Immature natural killer cell (primary cell): ENCODE data around the gene PLAAT1. TPM values are rescaled to one million over a fixed set of nuclear protein-coding genes. Genes with fewer than 3 reads are reported as not detected.

Experiments
- DNase-seq, 3 donors: peaks; one replicate each; pipeline ENCODE4 v3.0.0; 2022; ENCODE audit warnings: mixed read lengths in 1 of 3
- H3K27ac Mint-ChIP-seq, 6 donors: one replicate each; pipeline ENCODE4 v1.8.0; 2020; ENCODE audit warnings: mixed read lengths in 6 of 6, mild to moderate bottlenecking in 5 of 6, inconsistent platforms in 4 of 6, moderate library complexity in 3 of 6
- H3K27me3 Mint-ChIP-seq, 3 donors: one replicate each; pipeline ENCODE4 v1.8.0; 2020 to 2021; ENCODE audit warnings: low read depth in 3 of 3, mild to moderate bottlenecking in 3 of 3, mixed read lengths in 3 of 3, moderate library complexity in 3 of 3, inconsistent platforms in 1 of 3
- H3K36me3 Mint-ChIP-seq, 3 donors: one replicate each; pipeline ENCODE4 v1.8.0; 2020; ENCODE audit warnings: mixed read lengths in 3 of 3, inconsistent platforms in 2 of 3, mild to moderate bottlenecking in 2 of 3
- H3K4me1 Mint-ChIP-seq, 2 donors: one replicate each; pipeline ENCODE4 v1.8.0; 2020; ENCODE audit warnings: inconsistent platforms in 2 of 2, mild to moderate bottlenecking in 2 of 2, mixed read lengths in 2 of 2, moderate library complexity in 1 of 2
- H3K4me3 Mint-ChIP-seq, 5 donors: one replicate each; pipeline ENCODE4 v1.8.0; 2020; ENCODE audit warnings: mild to moderate bottlenecking in 5 of 5, mixed read lengths in 5 of 5, inconsistent platforms in 3 of 5, moderate library complexity in 3 of 5
- H3K9me3 Mint-ChIP-seq, 6 donors: one replicate each; pipeline ENCODE4 v1.8.0; 2020; ENCODE audit warnings: mild to moderate bottlenecking in 6 of 6, mixed read lengths in 6 of 6, inconsistent platforms in 4 of 6, moderate library complexity in 3 of 6
- polyA plus RNA-seq, 3 donors: library from polyadenylated mRNA; unstranded; fragments of 300-500 nt; fragmentation: Illumina TruSeq; gene quantifications; one replicate each; pipeline ENCODE4 v1.2.3, GENCODE V29; 2021

The PLAAT1 gene
- polyA plus RNA-seq, 3 donors from 2014 or later: 0.32 TPM; not detected in 2

GRCh38 chr3:193230610-193231009, 10.4 kb upstream of the PLAAT1 start:
- peaks cover 0 to 4% (median under 1%) of the 10 kb centered on the region in 6 donors for H3K9me3 Mint-ChIP-seq
- H3K27me3 Mint-ChIP-seq: peaks cover 2 to 3% (median 3%) of the 10 kb centered on the region in 3 donors
- no peak overlapping the region for H3K4me3 Mint-ChIP-seq
- no peak overlapping the region for H3K27ac Mint-ChIP-seq
- no peaks in the 10 kb centered on the region for H3K4me1 Mint-ChIP-seq
- no peaks in the 10 kb centered on the region for H3K36me3 Mint-ChIP-seq
- no peak for DNase-seq

- H3K9me3 Mint-ChIP-seq: peaks cover 0 to 4% (median under 1%) of the 10 kb centered on the region in 6 donors
- no peak overlapping the region for H3K27ac Mint-ChIP-seq
- peaks cover 2 to 3% (median 2%) of the 10 kb centered on the region in 3 donors for H3K27me3 Mint-ChIP-seq
- no peaks in the 10 kb centered on the region for H3K36me3 Mint-ChIP-seq
- H3K4me3 Mint-ChIP-seq: no peak overlapping the region
- no peaks in the 10 kb centered on the region for H3K4me1 Mint-ChIP-seq
- DNase-seq: no peak
Observed at GRCh38 chr3:193231201-193231600, 9.8 kb upstream of the PLAAT1 start.

GRCh38 chr3:193236599-193236998, 4.4 kb upstream of the PLAAT1 start:
- no peak overlapping the region for H3K27ac Mint-ChIP-seq
- H3K4me1 Mint-ChIP-seq: peaks cover 0 to 2% of the 10 kb centered on the region in 2 donors
- no peak for DNase-seq
- H3K9me3 Mint-ChIP-seq: peaks cover 0 to 7% (median 3%) of the 10 kb centered on the region in 6 donors
- H3K36me3 Mint-ChIP-seq: no peaks in the 10 kb centered on the region
- no peak overlapping the region for H3K4me3 Mint-ChIP-seq
- H3K27me3 Mint-ChIP-seq: peaks cover 2 to 6% (median 2%) of the 10 kb centered on the region in 3 donors

GRCh38 chr3:193237030-193237429, 4.0 kb upstream of the PLAAT1 start:
- Mint-ChIP-seq H3K4me1 (peaks cover 0 to 2% of the 10 kb centered on the region in 2 donors), H3K4me3 (no peak overlapping the region), H3K27me3 (peaks cover 2 to 8% (median 5%) of the 10 kb centered on the region in 3 donors), H3K27ac (no peak overlapping the region), H3K36me3 (no peaks in the 10 kb centered on the region), H3K9me3 (peaks cover 1 to 10% (median 4%) of the 10 kb centered on the region in 6 donors)
- no peak for DNase-seq

GRCh38 chr3:193240436-193240849, 579 bp upstream of the PLAAT1 start:
- Mint-ChIP-seq H3K27ac (no peak overlapping the region), H3K4me3 (no peak overlapping the region), H3K9me3 (peaks cover 0 to 16% (median 5%) of the 10 kb centered on the region in 6 donors), H3K36me3 (no peaks in the 10 kb centered on the region), H3K27me3 (peaks cover 5 to 13% (median 7%) of the 10 kb centered on the region in 3 donors), H3K4me1 (peaks cover 0 to 2% of the 10 kb centered on the region in 2 donors)
- DNase-seq: no peak

GRCh38 chr3:193241716-193242115, 694 bp downstream of the PLAAT1 start:
- DNase-seq: no peak
- H3K9me3 Mint-ChIP-seq: peaks cover 0 to 16% (median 5%) of the 10 kb centered on the region in 6 donors
- H3K4me1 Mint-ChIP-seq: peaks cover 0 to 2% of the 10 kb centered on the region in 2 donors
- no peaks in the 10 kb centered on the region for H3K36me3 Mint-ChIP-seq
- H3K27me3 Mint-ChIP-seq: peaks cover 5 to 13% (median 7%) of the 10 kb centered on the region in 3 donors
- H3K27ac Mint-ChIP-seq: no peak overlapping the region
- no peak overlapping the region for H3K4me3 Mint-ChIP-seq

GRCh38 chr3:193243571-193243970, 2.5 kb downstream of the PLAAT1 start:
- H3K4me1 Mint-ChIP-seq: peaks cover 0 to 2% of the 10 kb centered on the region in 2 donors
- DNase-seq: no peak
- no peak overlapping the region for H3K4me3 Mint-ChIP-seq
- H3K27me3 Mint-ChIP-seq: peaks cover 5 to 13% (median 7%) of the 10 kb centered on the region in 3 donors
- peaks cover 7 to 26% (median 11%) of the 10 kb centered on the region in 6 donors for H3K9me3 Mint-ChIP-seq
- H3K27ac Mint-ChIP-seq: no peak overlapping the region
- no peaks in the 10 kb centered on the region for H3K36me3 Mint-ChIP-seq

GRCh38 chr3:193248848-193249468, 7.9 kb downstream of the PLAAT1 start:
- peaks cover 0 to 1% (median 0%) of the 10 kb centered on the region in 3 donors for H3K27me3 Mint-ChIP-seq
- no peaks in the 10 kb centered on the region for H3K36me3 Mint-ChIP-seq
- no peak overlapping the region for H3K4me3 Mint-ChIP-seq
- no peak overlapping the region for H3K27ac Mint-ChIP-seq
- DNase-seq: no peak
- peaks cover 3 to 40% (median 29%) of the 10 kb centered on the region in 6 donors for H3K9me3 Mint-ChIP-seq
- H3K4me1 Mint-ChIP-seq: no peaks in the 10 kb centered on the region

GRCh38 chr3:193250492-193250891, 9.5 kb downstream of the PLAAT1 start:
- Mint-ChIP-seq H3K36me3 (no peaks in the 10 kb centered on the region), H3K9me3 (peaks cover 4 to 40% (median 30%) of the 10 kb centered on the region in 6 donors), H3K27ac (no peak overlapping the region), H3K4me3 (no peak overlapping the region), H3K27me3 (peaks cover 0 to 1% (median 0%) of the 10 kb centered on the region in 3 donors), H3K4me1 (no peaks in the 10 kb centered on the region)
- no peak for DNase-seq

GRCh38 chr3:193253986-193254660, 13.1 kb downstream of the PLAAT1 start:
- Mint-ChIP-seq H3K27ac (no peak overlapping the region), H3K4me3 (no peak overlapping the region)

GRCh38 chr3:193261970-193262369, 20.9 kb downstream of the PLAAT1 start:
- H3K36me3 Mint-ChIP-seq: no peaks in the 10 kb centered on the region
- H3K4me1 Mint-ChIP-seq: no peaks in the 10 kb centered on the region
- no peaks in the 10 kb centered on the region for H3K27me3 Mint-ChIP-seq
- no peak overlapping the region for H3K4me3 Mint-ChIP-seq
- no peak overlapping the region for H3K27ac Mint-ChIP-seq
- peaks cover 0 to 7% (median 2%) of the 10 kb centered on the region in 6 donors for H3K9me3 Mint-ChIP-seq
- DNase-seq: no peak

More at GRCh38 chr3:193253986-193254660, 13.1 kb downstream of the PLAAT1 start:
- Mint-ChIP-seq H3K4me1 (no peaks in the 10 kb centered on the region), H3K36me3 (no peaks in the 10 kb centered on the region), H3K27me3 (peaks cover 0 to under 1% (median 0%) of the 10 kb centered on the region in 3 donors), H3K9me3 (peaks cover 3 to 33% (median 19%) of the 10 kb centered on the region in 6 donors)
- DNase-seq: no peak

GRCh38 chr3:193262707-193263106, 21.7 kb downstream of the PLAAT1 start:
- H3K4me1 Mint-ChIP-seq: no peaks in the 10 kb centered on the region
- H3K4me3 Mint-ChIP-seq: no peak overlapping the region
- no peak overlapping the region for H3K27ac Mint-ChIP-seq
- H3K9me3 Mint-ChIP-seq: peaks cover 0 to 8% (median 0%) of the 10 kb centered on the region in 6 donors
- H3K27me3 Mint-ChIP-seq: no peaks in the 10 kb centered on the region
- no peak for DNase-seq
- H3K36me3 Mint-ChIP-seq: no peaks in the 10 kb centered on the region

GRCh38 chr3:193269343-193270028, 28.5 kb downstream of the PLAAT1 start:
- Mint-ChIP-seq H3K4me3 (no peak overlapping the region), H3K4me1 (no peaks in the 10 kb centered on the region), H3K27me3 (peaks cover 0 to 2% (median 0%) of the 10 kb centered on the region in 3 donors), H3K36me3 (no peaks in the 10 kb centered on the region), H3K9me3 (peaks cover 0 to 12% (median 0%) of the 10 kb centered on the region in 6 donors), H3K27ac (no peak overlapping the region)
- no peak for DNase-seq

GRCh38 chr3:193270451-193270850, 29.4 kb downstream of the PLAAT1 start:
- H3K9me3 Mint-ChIP-seq: peaks cover 0 to 12% (median 0%) of the 10 kb centered on the region in 6 donors
- DNase-seq: no peak
- peaks cover 0 to 2% (median 0%) of the 10 kb centered on the region in 3 donors for H3K27me3 Mint-ChIP-seq
- H3K36me3 Mint-ChIP-seq: no peaks in the 10 kb centered on the region
- H3K27ac Mint-ChIP-seq: no peak overlapping the region
- no peak overlapping the region for H3K4me3 Mint-ChIP-seq
- H3K4me1 Mint-ChIP-seq: no peaks in the 10 kb centered on the region
